ENCODE data around the gene C1orf159. TPM values are rescaled to one million over a fixed set of nuclear protein-coding genes. Genes with fewer than 3 reads are reported as not detected.

C1orf159 gene
- total and polyA plus RNA-seq, 10 of the 15 experiments (the other 5 are each of a cell fraction or from before 2014, with no cell fraction given), result 0.11 to 23.4 (median 8.0) TPM

GRCh38 chr1:1069711-1070676 lies 45.9 kb downstream of the C1orf159 start (continued):
- TF ChIP-seq HSF1 (IDR thresholded peaks at IDR 0.05; ENCODE audit: low read depth, low read length), result no peak
- TF ChIP-seq YBX1 (IDR thresholded peaks at IDR 0.05), result no peak
- no peak for TF ChIP-seq MXI1 (IDR thresholded peaks at IDR 0.05; ENCODE audit: low read depth, low read length)
- TF ChIP-seq, protein P1, sequence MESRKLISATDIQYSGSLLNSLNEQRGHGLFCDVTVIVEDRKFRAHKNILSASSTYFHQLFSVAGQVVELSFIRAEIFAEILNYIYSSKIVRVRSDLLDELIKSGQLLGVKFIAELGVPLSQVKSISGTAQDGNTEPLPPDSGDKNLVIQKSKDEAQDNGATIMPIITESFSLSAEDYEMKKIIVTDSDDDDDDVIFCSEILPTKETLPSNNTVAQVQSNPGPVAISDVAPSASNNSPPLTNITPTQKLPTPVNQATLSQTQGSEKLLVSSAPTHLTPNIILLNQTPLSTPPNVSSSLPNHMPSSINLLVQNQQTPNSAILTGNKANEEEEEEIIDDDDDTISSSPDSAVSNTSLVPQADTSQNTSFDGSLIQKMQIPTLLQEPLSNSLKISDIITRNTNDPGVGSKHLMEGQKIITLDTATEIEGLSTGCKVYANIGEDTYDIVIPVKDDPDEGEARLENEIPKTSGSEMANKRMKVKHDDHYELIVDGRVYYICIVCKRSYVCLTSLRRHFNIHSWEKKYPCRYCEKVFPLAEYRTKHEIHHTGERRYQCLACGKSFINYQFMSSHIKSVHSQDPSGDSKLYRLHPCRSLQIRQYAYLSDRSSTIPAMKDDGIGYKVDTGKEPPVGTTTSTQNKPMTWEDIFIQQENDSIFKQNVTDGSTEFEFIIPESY (IDR thresholded peaks at IDR 0.05), result no peak
- TF ChIP-seq CREB1 (IDR thresholded peaks at IDR 0.05; ENCODE audit: low read depth), result peak; percentile 64
- no peak for TF ChIP-seq CEBPB (IDR thresholded peaks at IDR 0.05; ENCODE audit: borderline replicate concordance in 1 of 2, low read depth in 2 of 2, low read length in 2 of 2)
- TF ChIP-seq ZNF24 (IDR thresholded peaks at IDR 0.05), result no peak
- TF ChIP-seq FOXK2 (IDR thresholded peaks at IDR 0.05), result no peak
- no peak for TF ChIP-seq PAX8 (IDR thresholded peaks at IDR 0.05)
- no peak for TF ChIP-seq RELA (IDR thresholded peaks at IDR 0.05; ENCODE audit: borderline replicate concordance, partially characterized antibody)
- no peak for TF ChIP-seq RAD21 (IDR thresholded peaks at IDR 0.05; ENCODE audit: insufficient read depth, low read depth, low read length)
- TF ChIP-seq NBN (IDR thresholded peaks at IDR 0.05), result no peak
- TF ChIP-seq, protein P2, sequence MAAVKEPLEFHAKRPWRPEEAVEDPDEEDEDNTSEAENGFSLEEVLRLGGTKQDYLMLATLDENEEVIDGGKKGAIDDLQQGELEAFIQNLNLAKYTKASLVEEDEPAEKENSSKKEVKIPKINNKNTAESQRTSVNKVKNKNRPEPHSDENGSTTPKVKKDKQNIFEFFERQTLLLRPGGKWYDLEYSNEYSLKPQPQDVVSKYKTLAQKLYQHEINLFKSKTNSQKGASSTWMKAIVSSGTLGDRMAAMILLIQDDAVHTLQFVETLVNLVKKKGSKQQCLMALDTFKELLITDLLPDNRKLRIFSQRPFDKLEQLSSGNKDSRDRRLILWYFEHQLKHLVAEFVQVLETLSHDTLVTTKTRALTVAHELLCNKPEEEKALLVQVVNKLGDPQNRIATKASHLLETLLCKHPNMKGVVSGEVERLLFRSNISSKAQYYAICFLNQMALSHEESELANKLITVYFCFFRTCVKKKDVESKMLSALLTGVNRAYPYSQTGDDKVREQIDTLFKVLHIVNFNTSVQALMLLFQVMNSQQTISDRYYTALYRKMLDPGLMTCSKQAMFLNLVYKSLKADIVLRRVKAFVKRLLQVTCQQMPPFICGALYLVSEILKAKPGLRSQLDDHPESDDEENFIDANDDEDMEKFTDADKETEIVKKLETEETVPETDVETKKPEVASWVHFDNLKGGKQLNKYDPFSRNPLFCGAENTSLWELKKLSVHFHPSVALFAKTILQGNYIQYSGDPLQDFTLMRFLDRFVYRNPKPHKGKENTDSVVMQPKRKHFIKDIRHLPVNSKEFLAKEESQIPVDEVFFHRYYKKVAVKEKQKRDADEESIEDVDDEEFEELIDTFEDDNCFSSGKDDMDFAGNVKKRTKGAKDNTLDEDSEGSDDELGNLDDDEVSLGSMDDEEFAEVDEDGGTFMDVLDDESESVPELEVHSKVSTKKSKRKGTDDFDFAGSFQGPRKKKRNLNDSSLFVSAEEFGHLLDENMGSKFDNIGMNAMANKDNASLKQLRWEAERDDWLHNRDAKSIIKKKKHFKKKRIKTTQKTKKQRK (IDR thresholded peaks at IDR 0.05; ENCODE audit: low read depth, low read length), result no peak
- TF ChIP-seq BCLAF1 (IDR thresholded peaks at IDR 0.05), result no peak
- TF ChIP-seq PKNOX1 (IDR thresholded peaks at IDR 0.05), result no peak
- no peak for TF ChIP-seq MEF2B (IDR thresholded peaks at IDR 0.05; ENCODE audit: partially characterized antibody, poor library complexity, severe bottlenecking)
- no peak for TF ChIP-seq YY1 (IDR thresholded peaks at IDR 0.05; ENCODE audit: low read depth, low read length)

Data from GM12878 (cell line).